NCI-H1417 treated with DMSO at 0.1 percent for 48 hours (cell line): ENCODE data around the gene GALNT10.

Experiments
- DNase-seq: peaks from one replicate; lab custom pipeline; 2025; lab: John Stamatoyannopoulos, UW

Gene GALNT10

DNA sequence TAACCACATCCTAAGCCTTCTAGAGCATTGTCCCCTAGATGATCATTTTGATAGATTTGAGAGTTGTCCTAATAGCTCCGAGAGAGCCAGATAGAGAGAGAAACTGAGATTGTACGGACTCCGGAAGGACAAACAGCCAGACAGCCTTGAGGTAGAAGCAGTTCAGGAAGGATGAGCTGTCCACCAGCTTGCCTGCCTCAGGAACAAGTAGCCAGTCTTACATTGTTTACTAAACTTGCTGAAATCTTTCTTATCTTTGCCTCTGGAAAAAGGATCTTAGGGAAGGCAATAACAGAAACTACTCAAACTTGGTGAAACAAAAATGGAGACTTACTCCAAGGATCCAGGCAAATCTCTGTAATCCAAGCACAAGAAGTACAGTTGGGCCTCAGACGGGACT lies 216.3 kb downstream of the GALNT10 start:
- DNase-seq: no peak

- no peak for DNase-seq
Observed at GRCh38 chr5:154408811-154409210, 218.3 kb downstream of the GALNT10 start.

GRCh38 chr5:154409230-154409840 lies 218.8 kb downstream of the GALNT10 start:
- DNase-seq: no peak

DNA sequence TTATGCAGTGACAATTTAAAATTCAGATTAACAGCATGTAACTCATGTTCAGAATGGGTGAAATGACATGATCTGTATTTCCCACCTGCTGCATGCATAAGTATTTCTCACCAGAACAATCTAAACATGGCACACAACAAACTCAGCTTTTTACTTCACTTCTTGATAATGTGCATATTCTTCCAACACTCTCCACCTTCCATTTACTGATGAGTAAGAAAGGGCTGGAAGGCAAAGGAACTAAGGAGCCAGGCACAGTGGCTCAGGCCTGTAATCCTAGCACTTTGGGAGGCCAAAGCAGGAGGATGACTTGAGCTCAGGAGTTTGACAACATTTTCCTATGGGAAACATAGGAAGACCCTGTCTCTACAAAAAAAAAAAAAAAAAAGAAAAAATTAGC lies 219.5 kb downstream of the GALNT10 start:
- DNase-seq: no peak

DNA sequence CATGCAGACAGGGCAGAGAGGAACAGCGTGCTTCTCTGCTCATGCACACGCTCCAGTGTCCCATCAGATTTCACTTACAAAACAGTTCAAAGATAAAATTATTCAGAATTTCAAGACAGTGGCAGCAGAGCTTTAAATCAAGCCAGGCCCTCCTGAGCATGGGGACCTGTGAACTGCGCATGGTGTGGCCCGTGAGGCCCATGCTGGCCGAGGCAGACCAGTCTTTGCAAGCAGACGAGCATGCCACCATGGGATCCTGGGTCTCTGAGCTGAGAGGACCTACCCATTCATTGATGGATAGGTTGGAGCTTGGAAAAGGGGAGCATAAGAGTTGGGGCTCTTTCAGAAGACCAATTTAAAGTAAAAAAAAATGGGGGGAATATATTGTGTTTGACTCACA lies 220.3 kb downstream of the GALNT10 start:
- DNase-seq: no peak

DNA sequence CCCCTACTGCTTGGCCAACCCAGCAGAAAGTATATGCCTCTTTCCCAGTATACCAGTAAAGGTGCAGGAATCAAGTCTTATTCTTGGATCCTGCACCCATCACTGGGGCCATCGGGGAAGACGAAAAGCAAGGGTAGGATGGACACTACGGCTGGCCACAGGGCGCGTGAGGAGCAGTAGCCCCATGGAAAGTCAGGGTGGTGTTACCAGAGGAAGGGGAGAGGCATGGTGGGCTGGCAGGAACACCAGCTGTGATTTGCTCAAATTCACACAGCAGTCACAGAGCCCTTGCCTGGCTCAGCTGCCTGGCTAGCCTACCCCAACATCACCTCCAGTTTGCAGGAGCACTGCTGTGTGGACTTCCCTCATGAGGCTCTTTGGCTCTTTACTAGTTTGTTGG lies 220.8 kb downstream of the GALNT10 start:
- no peak for DNase-seq

DNA sequence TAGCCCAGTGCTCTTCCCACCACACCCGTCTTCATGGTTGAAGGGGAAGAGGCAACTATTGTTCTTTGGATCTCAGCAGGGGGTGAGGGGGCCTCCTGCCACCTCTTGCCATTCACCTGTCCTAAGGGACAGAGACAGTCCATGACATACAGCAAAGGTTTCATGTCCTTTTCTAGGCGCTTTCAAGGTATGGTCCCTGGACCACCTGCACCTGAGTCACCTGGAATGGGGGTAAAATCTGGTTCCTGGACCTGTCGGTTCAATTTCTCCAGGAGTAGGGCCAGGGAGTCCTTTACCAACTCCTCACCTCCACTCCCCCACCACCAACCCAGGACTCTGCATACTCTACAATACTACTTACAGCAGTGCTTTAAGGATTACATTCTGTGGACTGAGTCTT lies 221.8 kb downstream of the GALNT10 start:
- DNase-seq: no peak

DNA sequence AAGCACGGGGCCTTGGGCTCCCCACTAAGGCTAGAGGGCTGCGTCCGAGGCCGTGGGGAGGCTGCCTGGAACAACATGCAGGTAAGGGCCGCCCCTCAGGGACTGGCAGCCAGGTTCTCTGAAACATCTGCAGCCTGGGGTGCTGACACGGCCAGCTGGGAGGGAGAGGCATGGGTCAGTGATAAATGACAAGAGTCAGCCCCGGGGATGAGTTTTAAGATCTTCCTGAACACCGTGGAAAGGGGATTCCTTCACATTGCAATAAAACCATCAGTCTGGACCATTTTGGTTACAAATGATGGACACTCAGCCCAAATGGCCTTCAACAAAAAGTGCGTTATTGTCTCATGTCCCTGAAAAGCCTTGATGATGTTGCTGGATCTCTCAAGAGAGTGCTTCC lies 222.4 kb downstream of the GALNT10 start:
- no peak for DNase-seq

- no peak for DNase-seq
Observed at GRCh38 chr5:154415114-154415513, 224.6 kb downstream of the GALNT10 start.

DNA sequence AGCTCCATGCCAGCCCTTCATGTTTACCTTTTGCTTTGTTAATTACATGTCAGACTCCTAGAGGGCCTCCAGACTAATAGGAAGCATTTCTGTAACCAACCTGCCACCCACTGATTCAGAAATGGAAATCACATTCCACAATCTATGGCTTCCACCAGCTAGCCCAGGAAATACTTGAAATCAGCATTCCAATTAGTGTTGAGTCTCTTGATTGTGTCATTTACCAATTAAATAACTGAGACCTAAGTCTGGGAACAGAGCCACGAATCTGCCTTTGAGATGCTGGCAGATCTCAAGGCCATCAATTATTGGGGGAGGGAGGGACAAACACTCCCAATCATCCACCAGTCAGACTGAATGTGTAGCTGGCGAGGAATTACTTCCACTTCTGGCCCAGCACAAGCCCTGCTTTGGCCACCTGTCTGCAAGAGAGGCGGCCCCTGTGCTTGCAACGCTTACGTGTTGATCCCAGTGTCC lies 227.8 kb downstream of the GALNT10 start:
- no peak for DNase-seq

- DNase-seq: no peak
Observed at GRCh38 chr5:154419236-154419635, 228.7 kb downstream of the GALNT10 start.

GRCh38 chr5:154421868-154422267 lies 231.3 kb downstream of the GALNT10 start:
- DNase-seq: no peak

GRCh38 chr5:154422298-154422697 lies 231.8 kb downstream of the GALNT10 start:
- no peak for DNase-seq

GRCh38 chr5:154428208-154428607 lies 237.7 kb downstream of the GALNT10 start:
- DNase-seq: no peak

DNA sequence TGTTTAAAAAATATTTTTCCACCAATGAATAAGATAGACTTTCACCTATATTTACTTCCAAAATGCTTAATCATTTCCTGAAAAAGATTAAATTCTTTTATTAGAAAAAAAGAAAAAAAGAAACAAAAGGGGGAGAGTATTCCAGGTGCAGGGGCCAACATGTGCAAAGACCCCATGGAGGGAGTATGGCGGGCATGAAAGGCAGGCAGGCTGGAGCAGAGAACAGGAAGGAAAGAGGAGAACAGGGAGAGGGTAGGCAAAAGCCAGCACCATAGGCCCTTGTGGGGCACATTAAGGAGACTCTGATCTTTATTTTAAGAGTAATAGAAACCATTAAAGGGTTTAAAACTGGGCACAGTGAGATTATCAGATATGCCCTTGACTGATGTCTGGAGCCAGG lies 238.8 kb downstream of the GALNT10 start:
- DNase-seq: no peak

GRCh38 chr5:154430466-154430865 lies 239.9 kb downstream of the GALNT10 start:
- no peak for DNase-seq

DNA sequence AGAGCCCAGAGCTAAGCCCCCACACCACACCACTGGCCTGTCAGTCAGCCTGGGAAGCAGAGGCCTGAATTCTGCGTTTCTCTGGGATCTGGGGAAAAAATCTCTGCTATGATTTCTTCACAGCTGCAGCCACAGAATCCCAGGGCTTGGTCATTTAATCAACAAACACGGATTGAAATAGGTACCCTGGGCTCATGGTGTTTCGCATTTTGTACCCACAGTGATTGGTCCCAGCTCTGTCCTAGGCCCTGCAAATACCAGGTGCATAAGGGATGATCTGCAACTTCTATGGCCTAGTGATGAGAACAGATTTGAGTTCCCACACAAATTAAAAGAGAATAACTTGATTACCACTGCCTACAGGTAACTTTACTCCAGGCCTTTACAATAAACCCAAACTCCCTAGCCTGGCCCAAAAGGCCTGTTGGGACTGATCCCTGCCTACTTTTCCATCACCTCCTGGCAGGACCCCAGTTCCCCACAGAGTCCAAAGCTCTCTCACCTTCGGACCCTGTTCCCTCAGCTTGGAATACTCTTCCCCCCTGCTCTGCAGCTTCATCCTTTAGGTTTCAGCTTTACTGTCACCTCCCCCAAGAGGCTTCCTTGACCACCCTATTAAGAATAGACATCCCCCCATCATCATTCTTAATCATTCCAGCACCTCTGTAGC lies 240.6 kb downstream of the GALNT10 start:
- DNase-seq: no peak

DNA sequence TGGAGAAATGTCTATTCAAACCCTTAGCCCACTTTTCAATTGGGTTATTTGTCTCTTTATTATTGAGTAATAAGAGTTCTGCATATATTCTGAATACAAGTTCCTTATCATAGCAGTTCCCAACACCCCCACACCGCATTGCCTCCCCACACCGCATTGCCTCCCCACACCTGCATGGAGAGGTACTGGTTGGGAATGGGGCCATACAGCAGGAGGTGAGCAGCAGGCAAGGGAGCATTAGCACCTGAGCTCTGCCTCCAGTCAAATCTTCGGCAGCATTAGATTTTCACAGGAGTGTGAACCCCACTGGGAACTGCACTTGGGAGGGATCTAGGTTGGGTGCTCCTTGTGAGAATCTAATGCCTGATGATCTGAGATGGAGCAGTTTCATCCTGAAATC lies 244.7 kb downstream of the GALNT10 start:
- DNase-seq: no peak

DNA sequence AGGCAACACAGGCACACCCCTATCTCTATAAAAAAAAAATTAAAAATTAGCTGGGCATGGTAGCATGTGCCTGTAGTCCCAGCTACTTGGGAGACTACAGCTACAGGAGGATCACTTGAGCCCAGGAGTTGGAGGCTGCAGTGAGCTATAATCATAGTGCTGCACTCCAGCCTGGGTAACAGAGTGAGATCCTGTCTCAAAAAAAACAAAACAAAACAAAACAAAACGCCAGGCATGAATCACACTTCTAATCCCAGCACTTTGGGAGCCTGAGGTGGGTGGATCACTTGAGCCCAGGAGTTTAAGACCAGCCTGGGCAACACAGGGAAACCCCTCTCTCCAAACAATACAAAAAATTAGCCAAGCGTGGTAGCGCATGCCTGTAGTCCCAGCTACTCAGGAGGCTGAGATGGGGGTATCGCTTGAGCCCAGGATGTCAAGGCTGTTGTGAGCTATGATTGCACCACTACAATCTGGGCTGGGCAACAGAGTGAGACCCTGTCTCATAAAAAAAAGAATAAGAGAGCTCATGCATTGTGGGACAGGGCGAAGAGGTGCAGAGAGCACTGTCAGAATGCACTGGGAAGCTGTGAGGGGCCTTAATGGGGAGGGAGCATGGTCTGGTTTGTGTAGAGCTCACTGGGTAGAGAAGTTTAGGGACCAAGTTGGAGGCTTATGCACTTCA lies 246.9 kb downstream of the GALNT10 start:
- DNase-seq: no peak

DNA sequence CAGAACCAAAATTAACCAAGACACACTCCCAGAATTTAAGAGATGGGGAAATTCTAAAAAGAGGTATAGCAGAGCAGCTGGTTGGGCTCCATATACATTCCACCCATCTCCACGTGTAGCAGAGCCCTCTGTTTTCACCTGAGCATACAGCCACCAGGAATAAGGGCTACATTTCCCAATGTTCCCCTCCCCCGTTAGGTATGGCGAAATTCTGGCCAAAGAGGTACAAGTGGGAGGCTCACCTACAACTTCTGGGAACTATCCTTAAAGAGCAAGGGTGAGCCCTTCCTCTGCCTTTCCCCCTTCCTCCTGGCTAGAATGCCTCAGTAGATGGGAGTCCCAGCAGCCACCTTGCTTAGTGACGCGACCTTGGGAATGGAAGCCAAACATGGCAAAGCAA lies 250.0 kb downstream of the GALNT10 start:
- DNase-seq: no peak

DNA sequence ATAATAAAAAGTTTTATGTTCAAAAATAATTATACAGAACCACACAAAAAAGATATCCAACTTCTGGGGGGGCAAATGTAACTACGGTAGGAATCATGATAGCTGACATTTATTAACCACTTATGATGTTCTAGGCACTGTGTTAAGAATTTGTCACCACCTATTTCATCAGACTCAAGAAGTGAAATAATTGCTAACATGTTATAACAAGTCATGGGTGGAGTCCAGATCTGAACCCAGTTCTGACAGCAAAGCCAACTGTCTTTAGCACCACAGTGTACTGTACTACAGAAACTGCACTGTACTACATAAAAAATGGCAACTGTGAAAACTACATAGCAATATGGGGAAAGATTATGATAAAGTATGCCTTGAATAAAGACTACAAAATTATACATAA lies 252.3 kb downstream of the GALNT10 start:
- DNase-seq: no peak

- no peak for DNase-seq
Observed at GRCh38 chr5:154444556-154445421, 254.3 kb downstream of the GALNT10 start.
